Neutrophil (primary cell): ENCODE data around the gene FPGS.
A peak's percentile ranks its signal among the peaks of the same experiment; 100 is the strongest.

Source experiments
- H3K27ac ChIP-seq: fragments of 200-600 bp; sonication (generic); 2 replicates; pipeline ENCODE4 v1.5.1; 2016; ENCODE audit warnings: mild to moderate bottlenecking, moderate library complexity
- H3K27me3 ChIP-seq: fragments of 200-600 bp; sonication (generic); 2 replicates; pipeline ENCODE4 v1.6.0; 2016; ENCODE audit warnings: mild to moderate bottlenecking
- H3K36me3 ChIP-seq: fragments of 200-600 bp; sonication (generic); 2 replicates; pipeline ENCODE4 v1.5.1; 2017
- H3K4me1 ChIP-seq, 2 experiments: fragments of 200-600 bp in 1 of 2; sonication (generic) in 1 of 2; 1 replicate in 1 of 2; 2 replicates in 1 of 2; pipeline versions ENCODE4 v1.5.1 to v1.6.1; 2013 to 2016; ENCODE audit warnings: low read depth in 1 of 2, low read length in 1 of 2, mild to moderate bottlenecking in 1 of 2, moderate library complexity in 1 of 2; ENCODE audit not compliant: control insufficient read depth in 1 of 2, insufficient read depth in 1 of 2
- H3K4me3 ChIP-seq, 2 experiments: fragments of 200-600 bp in 1 of 2; sonication (generic) in 1 of 2; 1 replicate in 1 of 2; 2 replicates in 1 of 2; pipeline ENCODE4 v1.5.1; 2013 to 2016; ENCODE audit warnings: low read depth in 1 of 2, low read length in 1 of 2, mild to moderate bottlenecking in 1 of 2, moderate library complexity in 1 of 2
- H3K9me3 ChIP-seq: fragments of 200-600 bp; sonication (generic); 2 replicates; pipeline ENCODE4 v1.5.1; 2016
- CTCF ChIP-seq: fragments of 200-600 bp; sonication (generic); IDR thresholded peaks from 2 replicates; pipeline ENCODE4 v1.5.1; 2016; ENCODE audit warnings: antibody characterized with exemption

FPGS gene

GRCh38 chr9:127786773-127787104 lies 15.9 kb upstream of the FPGS start:
- peaks cover 48% of the 10 kb centered on the region in 2 experiments for H3K4me1 ChIP-seq
- no peaks in the 10 kb centered on the region for H3K27me3 ChIP-seq
- H3K9me3 ChIP-seq, result no peaks in the 10 kb centered on the region
- peak overlapping the region; percentile 90 for H3K27ac ChIP-seq
- peaks cover 50% of the 10 kb centered on the region for H3K36me3 ChIP-seq
- no peak for TF ChIP-seq CTCF
- H3K4me3 ChIP-seq, result peak overlapping the region; percentile 79 to 97

GRCh38 chr9:127788337-127789011 lies 14.2 kb upstream of the FPGS start:
- TF ChIP-seq CTCF, result no peak
- peaks cover 31% of the 10 kb centered on the region in 2 experiments for H3K4me1 ChIP-seq
- no peaks in the 10 kb centered on the region for H3K9me3 ChIP-seq
- no peak overlapping the region for H3K4me3 ChIP-seq
- H3K27me3 ChIP-seq, result no peaks in the 10 kb centered on the region
- H3K36me3 ChIP-seq, result peaks cover 67% of the 10 kb centered on the region
- H3K27ac ChIP-seq, result no peak overlapping the region

- TF ChIP-seq CTCF, result no peak
- H3K27me3 ChIP-seq, result no peaks in the 10 kb centered on the region
- peaks cover 24% of the 10 kb centered on the region in 2 experiments for H3K4me1 ChIP-seq
- no peak overlapping the region for H3K4me3 ChIP-seq
- H3K36me3 ChIP-seq, result peaks cover 72% of the 10 kb centered on the region
- H3K27ac ChIP-seq, result no peak overlapping the region
- H3K9me3 ChIP-seq, result no peaks in the 10 kb centered on the region
These were observed 13.5 kb upstream of the FPGS start for GRCh38 chr9:127789179-127789578.

- H3K4me3 ChIP-seq, result no peak overlapping the region
- no peak overlapping the region for H3K27ac ChIP-seq
These were observed 12.4 kb upstream of the FPGS start for GRCh38 chr9:127790094-127790855.

GRCh38 chr9:127791085-127791484 lies 11.6 kb upstream of the FPGS start:
- no peak for TF ChIP-seq CTCF
- no peak overlapping the region for H3K27ac ChIP-seq
- peaks cover 2% of the 10 kb centered on the region for H3K27me3 ChIP-seq
- H3K4me1 ChIP-seq, result peaks cover 14 to 16% of the 10 kb centered on the region in 2 experiments
- H3K9me3 ChIP-seq, result no peaks in the 10 kb centered on the region
- H3K36me3 ChIP-seq, result peaks cover 77% of the 10 kb centered on the region
- no peak overlapping the region for H3K4me3 ChIP-seq

More at GRCh38 chr9:127790094-127790855, 12.4 kb upstream of the FPGS start:
- H3K9me3 ChIP-seq, result no peaks in the 10 kb centered on the region
- peaks cover 14 to 16% of the 10 kb centered on the region in 2 experiments for H3K4me1 ChIP-seq
- H3K36me3 ChIP-seq, result peaks cover 77% of the 10 kb centered on the region
- H3K27me3 ChIP-seq, result no peaks in the 10 kb centered on the region
- TF ChIP-seq CTCF, result no peak
